ENCODE results near the gene UGT1A1.

The UGT1A1 gene

DNA sequence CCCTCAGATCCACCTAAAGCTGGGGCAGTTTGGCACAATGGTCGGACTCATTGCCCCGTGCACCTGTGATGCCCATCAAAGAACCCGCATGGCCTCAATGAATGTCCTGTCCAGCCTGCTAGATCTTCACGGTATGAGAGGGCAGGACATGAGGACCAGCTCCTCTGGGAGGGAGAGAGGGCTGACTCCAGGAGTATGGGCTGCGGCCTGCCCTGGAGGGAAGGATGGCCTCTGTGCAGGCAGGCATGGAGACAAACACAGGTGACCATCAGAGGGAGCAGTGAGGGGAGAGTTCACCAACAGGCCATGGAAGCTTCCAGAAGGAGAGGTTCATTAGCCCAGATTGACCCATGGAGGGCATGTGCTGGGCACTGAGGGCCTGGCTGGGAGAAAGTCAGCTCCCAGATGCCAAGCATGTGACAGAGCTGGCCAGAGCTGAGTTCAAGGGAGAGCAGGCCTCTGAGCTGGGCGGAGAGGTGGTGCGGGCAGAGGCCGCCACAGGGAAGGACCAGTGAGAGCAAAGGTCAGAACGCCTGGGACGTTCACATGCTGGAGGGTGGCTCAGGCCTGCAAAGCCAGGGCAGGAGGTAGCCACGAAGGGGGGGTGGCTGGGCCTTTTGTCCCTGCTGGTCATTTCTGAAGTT, 58.0 kb downstream of the UGT1A1 start:
- DNase-seq, result no peak

DNA sequence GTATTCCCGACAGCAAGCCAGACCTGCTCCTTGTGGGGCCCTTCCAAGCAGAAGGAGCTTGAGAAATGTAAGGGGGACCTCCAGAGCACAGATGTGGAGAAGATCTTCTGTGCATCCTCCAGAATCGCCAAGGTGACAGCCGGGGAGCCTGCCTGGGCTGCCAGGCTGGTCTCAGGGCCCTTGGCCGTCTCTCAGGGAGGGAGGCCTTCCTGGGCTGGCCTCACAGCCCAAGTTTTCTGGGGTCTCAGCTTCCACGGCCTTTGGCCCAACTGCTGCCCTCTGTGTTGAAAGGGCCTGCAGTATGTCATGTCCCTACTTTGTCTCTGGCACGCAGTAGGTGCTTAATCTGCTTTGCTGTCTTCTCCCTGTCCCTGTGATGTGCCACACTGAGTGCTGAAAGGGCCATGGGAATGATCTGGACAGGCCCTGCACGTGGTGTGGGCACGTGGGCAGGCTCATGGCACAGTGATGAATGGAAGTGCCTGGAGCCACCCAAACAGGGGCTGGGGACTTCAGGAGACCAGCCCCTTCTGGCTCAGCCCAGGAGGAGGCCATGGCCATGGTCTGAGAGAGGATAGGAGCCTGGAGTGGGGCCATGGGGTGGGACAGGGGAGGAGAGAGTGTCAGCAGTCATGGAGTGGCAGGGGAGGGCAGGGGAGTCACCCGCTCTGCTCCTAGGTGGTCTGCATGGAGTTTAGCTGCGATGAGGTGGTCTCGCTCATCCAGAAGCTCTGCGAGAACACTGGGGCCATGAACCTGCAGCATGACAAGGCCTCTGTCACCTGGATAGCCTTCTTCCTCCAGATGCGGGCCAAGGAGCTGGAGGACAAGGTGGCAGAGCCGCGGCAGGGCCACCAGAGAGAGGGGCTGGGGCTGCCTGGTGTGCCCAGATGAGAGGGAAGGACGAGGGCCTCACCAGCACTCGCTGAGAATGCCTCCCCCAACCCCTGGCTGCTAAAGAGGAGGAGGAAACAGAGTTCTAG, 58.9 kb downstream of the UGT1A1 start:
- no peak for DNase-seq

DNA sequence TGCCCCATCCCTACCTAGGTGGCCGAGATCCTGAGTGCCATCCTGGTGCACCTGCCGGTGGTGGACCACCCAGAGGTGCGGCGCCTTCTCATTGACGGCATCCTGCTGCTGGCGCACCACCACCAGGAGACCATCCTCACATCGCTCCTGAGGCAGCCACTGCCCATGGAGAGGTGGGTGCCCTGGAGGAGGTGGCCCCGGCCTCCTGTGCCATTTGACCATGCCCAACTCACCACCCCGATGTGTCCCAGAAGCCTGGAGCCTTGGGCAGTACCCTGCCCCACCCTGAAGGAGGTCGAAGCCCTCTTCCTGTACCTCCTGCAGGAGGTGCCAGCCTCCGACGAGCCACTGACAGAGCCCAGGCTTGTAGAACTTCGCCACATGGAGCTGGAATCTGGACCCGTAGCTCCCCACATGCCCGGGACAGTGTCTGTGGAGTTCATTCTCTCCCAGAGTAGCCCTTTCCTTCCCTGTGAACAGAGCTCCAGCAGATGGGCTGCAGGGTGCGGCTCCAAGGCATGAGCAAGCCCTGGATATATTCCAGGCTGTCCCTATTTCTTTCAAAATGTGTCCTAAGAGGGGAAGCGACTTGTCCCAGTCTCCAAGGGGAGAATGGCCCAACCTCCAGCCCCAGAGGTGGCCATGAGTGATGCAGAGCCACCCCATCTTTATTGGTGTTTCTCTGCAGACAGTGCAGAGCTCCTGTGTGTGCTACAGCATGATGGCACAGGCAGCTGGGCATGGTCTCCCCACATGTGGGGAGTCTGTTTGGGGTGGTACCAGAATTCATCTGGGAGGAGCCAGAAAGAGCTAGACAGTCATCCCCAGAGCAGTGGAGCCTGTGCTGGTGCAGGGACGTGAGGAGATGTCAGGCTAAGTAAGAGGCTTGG, 60.1 kb downstream of the UGT1A1 start:
- no peak for DNase-seq

DNA sequence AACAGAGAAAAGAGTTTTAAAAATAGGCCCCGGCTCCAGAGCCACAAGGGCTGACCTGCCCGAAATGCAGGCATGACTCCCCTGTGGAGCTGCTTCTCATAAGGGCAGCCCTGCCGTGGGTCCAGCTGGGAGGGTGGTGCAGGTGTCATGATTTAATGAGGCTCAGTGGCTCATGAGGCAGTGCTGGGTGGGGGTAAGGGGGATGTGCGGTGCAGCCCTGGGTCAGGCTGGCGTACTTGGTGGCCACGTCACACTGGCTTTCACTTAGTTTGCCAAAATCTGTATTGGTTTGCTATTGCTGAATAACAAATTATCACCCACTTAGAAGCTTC, 60.7 kb downstream of the UGT1A1 start:
- DNase-seq, result no peak

DNA sequence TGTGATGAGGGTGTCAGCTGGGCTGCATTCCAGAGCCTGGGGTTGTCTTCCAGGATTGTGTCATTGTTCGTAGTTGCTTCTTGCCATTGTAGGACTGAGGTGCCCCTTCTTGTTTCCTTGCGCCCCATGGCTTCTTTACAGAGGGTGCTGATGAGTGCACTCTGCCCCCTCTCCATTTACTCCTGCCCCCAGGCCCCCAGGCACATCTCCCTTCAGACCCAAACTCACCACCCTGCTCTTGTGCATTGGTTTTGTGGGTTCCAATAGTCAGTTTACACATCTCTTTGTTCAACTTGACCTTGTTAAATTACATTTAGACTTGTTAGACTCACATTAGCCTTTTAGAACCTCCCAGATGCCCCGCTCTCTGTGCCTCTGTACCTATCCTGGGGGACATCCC, 61.1 kb downstream of the UGT1A1 start:
- DNase-seq, result no peak

DNA sequence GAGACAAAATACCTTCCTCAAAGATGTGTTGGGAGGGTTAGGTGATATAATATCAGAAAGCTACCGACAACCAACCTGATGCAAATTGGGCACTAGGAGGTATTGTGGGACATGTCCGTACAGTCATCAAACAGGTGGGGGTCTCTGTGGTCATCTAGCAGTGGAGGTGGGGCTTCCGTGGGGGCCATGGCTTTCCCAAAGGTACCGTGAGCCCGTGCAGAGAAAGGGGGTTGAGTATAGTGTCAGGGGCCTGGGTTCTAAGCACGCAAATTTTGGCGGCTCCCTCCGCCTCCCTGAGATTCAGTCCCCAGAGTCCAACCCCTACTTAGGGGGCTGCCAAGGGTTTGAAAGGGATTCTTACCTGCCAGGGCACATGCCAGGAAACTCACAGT, 61.6 kb downstream of the UGT1A1 start:
- DNase-seq, result no peak

DNA sequence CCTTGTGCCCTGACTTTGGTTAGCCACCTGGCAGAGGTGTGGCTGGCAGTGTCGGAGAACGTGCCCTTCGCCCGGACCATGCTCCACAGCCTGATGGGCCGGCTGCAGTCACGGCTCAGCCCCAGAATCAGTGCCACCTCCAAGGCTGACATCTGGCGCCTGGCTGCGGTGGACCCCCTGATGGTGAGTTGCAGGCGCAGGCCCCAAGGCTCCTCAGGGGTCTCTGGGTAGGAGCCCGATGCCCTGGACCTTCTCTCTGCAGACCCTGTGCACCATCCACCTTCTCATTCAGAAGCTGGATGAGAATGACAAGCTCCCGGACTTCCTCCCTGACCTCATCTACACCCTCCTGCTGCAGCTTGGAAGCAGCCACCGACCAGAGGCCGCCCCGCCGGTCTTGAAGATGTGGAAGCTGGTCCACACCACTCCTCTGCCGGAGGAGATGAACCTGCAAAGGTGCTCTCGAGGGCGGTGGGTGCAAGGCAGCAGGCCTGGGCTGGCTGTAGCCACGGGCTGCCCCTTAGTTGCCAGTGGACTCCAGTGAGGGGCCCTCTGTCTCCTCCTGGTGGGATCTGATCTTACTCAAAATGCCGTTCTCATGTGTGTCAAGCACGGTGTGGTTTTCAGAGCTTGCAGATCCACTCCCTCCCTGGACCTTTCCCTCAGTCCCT, 62.2 kb downstream of the UGT1A1 start:
- no peak for DNase-seq
